ENCODE data around the gene SDK1.

The SDK1 gene

GRCh38 chr7:4127909-4128560 lies 827.0 kb downstream of the SDK1 start:
- no peak overlapping the region for H3K9ac ChIP-seq (ENCODE audit: low read length)
- H3K4me3 ChIP-seq (ENCODE audit: low read length), result no peak overlapping the region
- no peak for DNase-seq (ENCODE audit: low read depth)
- no peaks in the 10 kb centered on the region for H3K4me1 ChIP-seq (ENCODE audit: control insufficient read depth, insufficient read depth, low read length)
- H3K36me3 ChIP-seq (ENCODE audit: control insufficient read depth, insufficient read depth, low read length, severe bottlenecking), result no peaks in the 10 kb centered on the region
- H3K9me3 ChIP-seq (ENCODE audit: control insufficient read depth, low read length), result no peaks in the 10 kb centered on the region
- no peaks in the 10 kb centered on the region for H3K27me3 ChIP-seq (replicated peaks; ENCODE audit: control insufficient read depth, insufficient read depth, low read length)

GRCh38 chr7:4129481-4130122 lies 828.5 kb downstream of the SDK1 start:
- H3K9me3 ChIP-seq (ENCODE audit: control insufficient read depth, low read length), result no peaks in the 10 kb centered on the region
- no peaks in the 10 kb centered on the region for H3K27me3 ChIP-seq (replicated peaks; ENCODE audit: control insufficient read depth, insufficient read depth, low read length)
- DNase-seq (ENCODE audit: low read depth), result no peak
- H3K4me1 ChIP-seq (ENCODE audit: control insufficient read depth, insufficient read depth, low read length), result no peaks in the 10 kb centered on the region
- no peaks in the 10 kb centered on the region for H3K36me3 ChIP-seq (ENCODE audit: control insufficient read depth, insufficient read depth, low read length, severe bottlenecking)
- no peak overlapping the region for H3K4me3 ChIP-seq (ENCODE audit: low read length)
- H3K9ac ChIP-seq (ENCODE audit: low read length), result no peak overlapping the region

GRCh38 chr7:4131063-4131462 lies 830.0 kb downstream of the SDK1 start:
- no peak for DNase-seq (ENCODE audit: low read depth)
- no peak overlapping the region for H3K4me3 ChIP-seq (ENCODE audit: low read length)
- H3K36me3 ChIP-seq (ENCODE audit: control insufficient read depth, insufficient read depth, low read length, severe bottlenecking), result no peaks in the 10 kb centered on the region
- H3K27me3 ChIP-seq (replicated peaks; ENCODE audit: control insufficient read depth, insufficient read depth, low read length), result no peaks in the 10 kb centered on the region
- H3K4me1 ChIP-seq (ENCODE audit: control insufficient read depth, insufficient read depth, low read length), result no peaks in the 10 kb centered on the region
- no peak overlapping the region for H3K9ac ChIP-seq (ENCODE audit: low read length)
- H3K9me3 ChIP-seq (ENCODE audit: control insufficient read depth, low read length), result no peaks in the 10 kb centered on the region

GRCh38 chr7:4132221-4132620 lies 831.2 kb downstream of the SDK1 start:
- H3K9me3 ChIP-seq (ENCODE audit: control insufficient read depth, low read length), result no peaks in the 10 kb centered on the region
- H3K4me3 ChIP-seq (ENCODE audit: low read length), result no peak overlapping the region
- H3K36me3 ChIP-seq (ENCODE audit: control insufficient read depth, insufficient read depth, low read length, severe bottlenecking), result no peaks in the 10 kb centered on the region
- DNase-seq (ENCODE audit: low read depth), result no peak
- no peaks in the 10 kb centered on the region for H3K27me3 ChIP-seq (replicated peaks; ENCODE audit: control insufficient read depth, insufficient read depth, low read length)
- no peak overlapping the region for H3K9ac ChIP-seq (ENCODE audit: low read length)
- H3K4me1 ChIP-seq (ENCODE audit: control insufficient read depth, insufficient read depth, low read length), result no peaks in the 10 kb centered on the region

GRCh38 chr7:4133491-4134044 lies 832.5 kb downstream of the SDK1 start:
- H3K36me3 ChIP-seq (ENCODE audit: control insufficient read depth, insufficient read depth, low read length, severe bottlenecking), result no peaks in the 10 kb centered on the region
- no peaks in the 10 kb centered on the region for H3K4me1 ChIP-seq (ENCODE audit: control insufficient read depth, insufficient read depth, low read length)
- no peak overlapping the region for H3K4me3 ChIP-seq (ENCODE audit: low read length)
- H3K9me3 ChIP-seq (ENCODE audit: control insufficient read depth, low read length), result no peaks in the 10 kb centered on the region
- H3K9ac ChIP-seq (ENCODE audit: low read length), result no peak overlapping the region
- no peak for DNase-seq (ENCODE audit: low read depth)
- H3K27me3 ChIP-seq (replicated peaks; ENCODE audit: control insufficient read depth, insufficient read depth, low read length), result no peaks in the 10 kb centered on the region

GRCh38 chr7:4134204-4134603 lies 833.2 kb downstream of the SDK1 start:
- H3K4me1 ChIP-seq (ENCODE audit: control insufficient read depth, insufficient read depth, low read length), result no peaks in the 10 kb centered on the region
- no peaks in the 10 kb centered on the region for H3K36me3 ChIP-seq (ENCODE audit: control insufficient read depth, insufficient read depth, low read length, severe bottlenecking)
- no peaks in the 10 kb centered on the region for H3K9me3 ChIP-seq (ENCODE audit: control insufficient read depth, low read length)
- no peaks in the 10 kb centered on the region for H3K27me3 ChIP-seq (replicated peaks; ENCODE audit: control insufficient read depth, insufficient read depth, low read length)
- no peak for DNase-seq (ENCODE audit: low read depth)
- H3K9ac ChIP-seq (ENCODE audit: low read length), result no peak overlapping the region
- H3K4me3 ChIP-seq (ENCODE audit: low read length), result no peak overlapping the region

GRCh38 chr7:4134631-4135030 lies 833.6 kb downstream of the SDK1 start:
- Histone ChIP-seq H3K4me3 (ENCODE audit: low read length) (no peak overlapping the region), H3K27me3 (replicated peaks; ENCODE audit: control insufficient read depth, insufficient read depth, low read length) (no peaks in the 10 kb centered on the region), H3K9ac (ENCODE audit: low read length) (no peak overlapping the region), H3K9me3 (ENCODE audit: control insufficient read depth, low read length) (no peaks in the 10 kb centered on the region), H3K4me1 (ENCODE audit: control insufficient read depth, insufficient read depth, low read length) (no peaks in the 10 kb centered on the region), H3K36me3 (ENCODE audit: control insufficient read depth, insufficient read depth, low read length, severe bottlenecking) (no peaks in the 10 kb centered on the region)
- no peak for DNase-seq (ENCODE audit: low read depth)

- no peak for DNase-seq (ENCODE audit: low read depth)
- H3K9me3 ChIP-seq (ENCODE audit: control insufficient read depth, low read length), result no peaks in the 10 kb centered on the region
- no peak overlapping the region for H3K9ac ChIP-seq (ENCODE audit: low read length)
- no peaks in the 10 kb centered on the region for H3K4me1 ChIP-seq (ENCODE audit: control insufficient read depth, insufficient read depth, low read length)
- H3K27me3 ChIP-seq (replicated peaks; ENCODE audit: control insufficient read depth, insufficient read depth, low read length), result no peaks in the 10 kb centered on the region
- H3K36me3 ChIP-seq (ENCODE audit: control insufficient read depth, insufficient read depth, low read length, severe bottlenecking), result no peaks in the 10 kb centered on the region
- no peak overlapping the region for H3K4me3 ChIP-seq (ENCODE audit: low read length)
These were observed 834.2 kb downstream of the SDK1 start for GRCh38 chr7:4135301-4135700.

GRCh38 chr7:4136036-4136435 lies 835.0 kb downstream of the SDK1 start:
- H3K4me1 ChIP-seq (ENCODE audit: control insufficient read depth, insufficient read depth, low read length), result no peaks in the 10 kb centered on the region

GRCh38 chr7:4136501-4137110 lies 835.6 kb downstream of the SDK1 start:
- no peak for DNase-seq (ENCODE audit: low read depth)
- no peaks in the 10 kb centered on the region for H3K9me3 ChIP-seq (ENCODE audit: control insufficient read depth, low read length)
- no peaks in the 10 kb centered on the region for H3K27me3 ChIP-seq (replicated peaks; ENCODE audit: control insufficient read depth, insufficient read depth, low read length)
- no peaks in the 10 kb centered on the region for H3K4me1 ChIP-seq (ENCODE audit: control insufficient read depth, insufficient read depth, low read length)
- H3K4me3 ChIP-seq (ENCODE audit: low read length), result no peak overlapping the region
- H3K36me3 ChIP-seq (ENCODE audit: control insufficient read depth, insufficient read depth, low read length, severe bottlenecking), result no peaks in the 10 kb centered on the region
- no peak overlapping the region for H3K9ac ChIP-seq (ENCODE audit: low read length)

More at GRCh38 chr7:4136036-4136435, 835.0 kb downstream of the SDK1 start:
- no peak for DNase-seq (ENCODE audit: low read depth)
- no peak overlapping the region for H3K4me3 ChIP-seq (ENCODE audit: low read length)
- no peaks in the 10 kb centered on the region for H3K9me3 ChIP-seq (ENCODE audit: control insufficient read depth, low read length)
- no peaks in the 10 kb centered on the region for H3K36me3 ChIP-seq (ENCODE audit: control insufficient read depth, insufficient read depth, low read length, severe bottlenecking)
- no peak overlapping the region for H3K9ac ChIP-seq (ENCODE audit: low read length)
- no peaks in the 10 kb centered on the region for H3K27me3 ChIP-seq (replicated peaks; ENCODE audit: control insufficient read depth, insufficient read depth, low read length)

- Histone ChIP-seq H3K9me3 (ENCODE audit: control insufficient read depth, low read length) (no peaks in the 10 kb centered on the region), H3K27me3 (replicated peaks; ENCODE audit: control insufficient read depth, insufficient read depth, low read length) (peaks cover under 1% of the 10 kb centered on the region), H3K9ac (ENCODE audit: low read length) (no peak overlapping the region), H3K4me1 (ENCODE audit: control insufficient read depth, insufficient read depth, low read length) (no peaks in the 10 kb centered on the region), H3K4me3 (ENCODE audit: low read length) (no peak overlapping the region), H3K36me3 (ENCODE audit: control insufficient read depth, insufficient read depth, low read length, severe bottlenecking) (no peaks in the 10 kb centered on the region)
- DNase-seq (ENCODE audit: low read depth), result no peak
These were observed 836.5 kb downstream of the SDK1 start for GRCh38 chr7:4137552-4137951.

Measured in adipocyte (in vitro differentiated cells).